AG04449 (cell line): Measurements from ENCODE around the gene MYO19.
"Not testable (repeated sequence)": the region's sequence is repeated elsewhere in the genome, so short reads cannot be mapped to it uniquely, and the experiment has no call there.

ENCODE experiments used
- CTCF ChIA-PET: fragments of 350-600 bp; formaldehyde crosslinking; extraction: SDS; loops from one replicate; lab custom pipeline; 2021; ENCODE audit warnings: antibody characterized with exemption; lab: Yijun Ruan, JAX
- POLR2A ChIA-PET: fragments of 400-600, 350-600 bp; formaldehyde crosslinking; extraction: SDS; loops from one replicate; lab custom pipeline; 2020; ENCODE audit warnings: antibody characterized with exemption, inconsistent platforms; lab: Yijun Ruan, JAX
- DNase-seq: peaks from one replicate; pipeline ENCODE4 v3.0.0-alpha.2; 2010; ENCODE audit warnings: low read depth, low spot score
- H3K4me3 ChIP-seq: 2 replicates; pipeline ENCODE4 v1.5.1; 2011; ENCODE audit warnings: low read depth, mild to moderate bottlenecking, control low read depth, low read length
- CTCF ChIP-seq: IDR thresholded peaks from one replicate; pipeline ENCODE4 v1.5.1; 2011; ENCODE audit warnings: mild to moderate bottlenecking, moderate library complexity, low read length, control low read depth, inconsistent platforms; ENCODE audit not compliant: insufficient read depth; ENCODE audit errors: missing control alignments

The MYO19 gene

GRCh38 chr17:36460265-36460937 lies 74.3 kb downstream of the MYO19 start:
- DNase-seq = no peak
- H3K4me3 ChIP-seq = no peak overlapping the region
- CTCF ChIA-PET = no interaction called here
- no peak for TF ChIP-seq CTCF
- POLR2A ChIA-PET = no interaction called here

DNA sequence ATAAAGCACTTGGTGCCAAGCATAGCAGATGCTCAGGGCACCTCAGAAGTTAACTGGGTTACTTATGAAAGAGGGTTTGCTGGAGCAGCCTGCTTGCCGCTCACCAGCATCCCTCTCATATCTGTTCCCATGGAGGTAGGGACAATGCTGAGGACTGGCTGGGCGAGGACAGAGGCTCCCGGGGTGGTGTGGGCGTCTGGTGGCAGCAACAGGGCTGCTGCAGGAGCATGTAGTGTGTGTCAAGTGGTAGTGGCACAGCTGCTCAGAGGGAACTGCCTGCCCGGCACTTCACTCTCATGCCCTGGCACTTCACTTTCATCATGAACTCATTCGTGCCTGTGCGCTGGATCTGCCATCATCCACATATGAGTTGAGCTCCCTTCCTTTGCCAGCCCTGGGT lies 75.1 kb downstream of the MYO19 start:
- no peak overlapping the region for H3K4me3 ChIP-seq
- CTCF ChIA-PET = no interaction called here
- POLR2A ChIA-PET = no interaction called here
- no peak for DNase-seq
- no peak for TF ChIP-seq CTCF

DNA sequence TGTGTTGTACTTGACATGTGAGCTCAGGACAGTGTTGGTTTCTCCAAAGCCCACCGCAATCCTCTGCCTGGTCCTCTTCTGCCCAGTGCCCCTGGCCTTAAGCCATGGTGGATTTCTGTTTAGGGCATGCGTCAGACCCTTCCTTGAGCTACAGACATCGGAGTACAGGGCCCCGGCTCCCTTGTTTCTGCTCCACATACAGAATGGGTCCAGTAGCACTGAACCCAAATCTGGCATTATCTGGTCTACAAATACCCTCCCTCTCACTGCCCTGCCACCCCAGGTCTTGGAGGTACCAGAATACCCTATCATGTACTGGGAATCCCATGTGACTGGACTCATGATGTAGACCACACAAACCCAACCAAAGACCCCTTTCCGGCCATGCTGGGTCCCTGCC lies 75.6 kb downstream of the MYO19 start:
- CTCF ChIA-PET = no interaction called here
- DNase-seq = no peak
- TF ChIP-seq CTCF = no peak
- POLR2A ChIA-PET = no interaction called here
- no peak overlapping the region for H3K4me3 ChIP-seq

GRCh38 chr17:36457701-36458100 lies 77.0 kb downstream of the MYO19 start:
- DNase-seq, POLR2A ChIA-PET, CTCF ChIA-PET, H3K4me3 ChIP-seq: not testable (repeated sequence)

DNA sequence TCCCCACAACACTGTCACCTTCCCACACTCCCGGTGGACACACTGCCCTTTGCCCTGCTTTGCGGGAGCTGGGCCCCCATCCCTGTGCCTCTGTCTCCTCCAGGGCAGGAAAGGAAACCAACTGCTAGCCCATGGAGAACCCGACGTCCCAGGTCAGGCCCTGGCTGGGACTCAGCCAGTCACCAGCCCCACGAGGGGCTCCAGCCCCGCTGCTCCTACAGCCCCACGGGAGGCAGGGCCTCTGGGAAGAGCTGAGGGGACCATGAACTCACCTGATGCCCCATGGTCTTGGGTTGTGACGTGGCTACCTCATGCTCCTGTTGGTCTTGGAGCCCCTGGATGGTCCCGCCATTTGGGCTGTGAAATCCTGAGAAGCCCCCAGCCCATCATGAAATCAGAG lies 81.8 kb downstream of the MYO19 start:
- POLR2A ChIA-PET, CTCF ChIA-PET, H3K4me3 ChIP-seq, DNase-seq: not testable (repeated sequence)

DNA sequence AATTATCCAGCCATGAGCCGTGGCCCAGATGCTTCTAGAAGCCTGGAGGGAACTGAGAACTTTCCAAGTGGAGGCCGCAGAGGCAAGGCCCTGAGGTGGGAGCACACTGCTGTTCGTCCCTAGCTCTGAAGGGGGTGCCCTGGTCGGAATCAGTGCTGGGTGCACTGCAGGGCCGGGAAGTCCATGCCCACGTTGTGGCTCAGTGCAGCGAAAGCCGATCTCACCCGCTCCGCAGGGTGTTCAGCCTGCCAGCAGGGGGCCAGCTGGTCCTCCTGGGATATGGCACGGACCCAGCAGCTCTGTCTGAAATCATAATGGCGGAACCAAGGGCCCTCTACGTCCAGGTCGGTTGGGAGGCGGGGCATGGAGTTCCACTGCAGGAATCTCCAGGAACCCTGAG lies 84.7 kb downstream of the MYO19 start:
- DNase-seq, POLR2A ChIA-PET, H3K4me3 ChIP-seq, CTCF ChIA-PET: not testable (repeated sequence)
